DND-41 (cell line): ENCODE results near the gene CFHR4.

Experiments used
- ATAC-seq: fragments of 200-7000 bp; cut with Tn5 transposase; 3 replicates; pipeline ENCODE4 v1.9.1; 2021; ENCODE audit warnings: low read depth; ENCODE audit not compliant: insufficient read depth
- DNase-seq: peaks from one replicate; pipeline ENCODE4 v3.0.0-alpha.2; 2020
- H2AFZ ChIP-seq: 2 replicates; pipeline ENCODE4 v1.6.0; 2012; ENCODE audit warnings: low read depth, low read length
- H3K27ac ChIP-seq: 2 replicates; pipeline ENCODE4 v1.5.1; 2012; ENCODE audit warnings: low read length, inconsistent platforms
- H3K27me3 ChIP-seq: fragments of 200-600 bp; sonication (generic); 2 replicates; pipeline ENCODE4 v1.6.0; 2012; ENCODE audit warnings: low read length, mild to moderate bottlenecking, inconsistent platforms; ENCODE audit not compliant: insufficient read depth, poor library complexity
- H3K36me3 ChIP-seq: 2 replicates; pipeline ENCODE4 v1.5.1; 2012; ENCODE audit warnings: low read length, inconsistent platforms; ENCODE audit not compliant: insufficient read depth
- H3K4me1 ChIP-seq: 2 replicates; pipeline ENCODE4 v1.5.1; 2012; ENCODE audit warnings: mild to moderate bottlenecking, low read length; ENCODE audit not compliant: insufficient read depth
- H3K4me2 ChIP-seq: 2 replicates; pipeline ENCODE4 v1.6.0; 2012; ENCODE audit warnings: mild to moderate bottlenecking, moderate library complexity, low read length, inconsistent platforms; ENCODE audit not compliant: insufficient read depth
- H3K4me3 ChIP-seq, 2 experiments: fragments of 200-600 bp in 1 of 2; shearing (Covaris generic) in 1 of 2; 2 replicates each; pipeline ENCODE4 v1.5.1; 2012 to 2016; ENCODE audit warnings: inconsistent platforms in 2 of 2, low read length in 2 of 2, mild to moderate bottlenecking in 2 of 2, low read depth in 1 of 2, moderate library complexity in 1 of 2
- H3K79me2 ChIP-seq: 2 replicates; pipeline ENCODE4 v1.6.0; 2012; ENCODE audit warnings: low read length, inconsistent platforms; ENCODE audit not compliant: insufficient read depth
- H3K9ac ChIP-seq: 2 replicates; pipeline ENCODE4 v1.6.0; 2012; ENCODE audit warnings: low read depth, mild to moderate bottlenecking, inconsistent platforms, low read length, moderate library complexity
- H3K9me3 ChIP-seq: 2 replicates; pipeline ENCODE4 v1.5.1; 2012; ENCODE audit warnings: low read length, moderate library complexity, mild to moderate bottlenecking, inconsistent platforms; ENCODE audit not compliant: insufficient read depth, severe bottlenecking
- H4K20me1 ChIP-seq: 2 replicates; pipeline ENCODE4 v1.6.0; 2012; ENCODE audit warnings: low read length; ENCODE audit not compliant: insufficient read depth
- EZH2 ChIP-seq: IDR thresholded peaks from 3 replicates; pipeline ENCODE4 v1.6.1; 2012; ENCODE audit warnings: borderline replicate concordance, low read depth, mild to moderate bottlenecking, moderate library complexity, low read length, inconsistent platforms; ENCODE audit not compliant: severe bottlenecking
- TF ChIP-seq, protein P1 (sequence below): IDR thresholded peaks from 2 replicates; pipeline ENCODE4 v1.5.1; 2012; ENCODE audit warnings: borderline replicate concordance, low read length, moderate library complexity, mild to moderate bottlenecking; ENCODE audit not compliant: poor library complexity, severe bottlenecking; ENCODE audit errors: extremely low read depth

CFHR4 gene

GRCh38 chr1:196890668-196891067 is 2.8 kb downstream of the CFHR4 start:
- Histone ChIP-seq H3K9me3 (no peaks in the 10 kb centered on the region), H3K9ac (no peak overlapping the region), H3K79me2 (no peaks in the 10 kb centered on the region), H3K4me1 (no peaks in the 10 kb centered on the region), H3K4me2 (no peak overlapping the region), H3K27ac (no peak overlapping the region), H4K20me1 (no peaks in the 10 kb centered on the region), H3K36me3 (no peaks in the 10 kb centered on the region), H3K4me3 (no peak overlapping the region), H3K27me3 (no peaks in the 10 kb centered on the region), H2AFZ (no peak overlapping the region)
- TF ChIP-seq, protein P1, sequence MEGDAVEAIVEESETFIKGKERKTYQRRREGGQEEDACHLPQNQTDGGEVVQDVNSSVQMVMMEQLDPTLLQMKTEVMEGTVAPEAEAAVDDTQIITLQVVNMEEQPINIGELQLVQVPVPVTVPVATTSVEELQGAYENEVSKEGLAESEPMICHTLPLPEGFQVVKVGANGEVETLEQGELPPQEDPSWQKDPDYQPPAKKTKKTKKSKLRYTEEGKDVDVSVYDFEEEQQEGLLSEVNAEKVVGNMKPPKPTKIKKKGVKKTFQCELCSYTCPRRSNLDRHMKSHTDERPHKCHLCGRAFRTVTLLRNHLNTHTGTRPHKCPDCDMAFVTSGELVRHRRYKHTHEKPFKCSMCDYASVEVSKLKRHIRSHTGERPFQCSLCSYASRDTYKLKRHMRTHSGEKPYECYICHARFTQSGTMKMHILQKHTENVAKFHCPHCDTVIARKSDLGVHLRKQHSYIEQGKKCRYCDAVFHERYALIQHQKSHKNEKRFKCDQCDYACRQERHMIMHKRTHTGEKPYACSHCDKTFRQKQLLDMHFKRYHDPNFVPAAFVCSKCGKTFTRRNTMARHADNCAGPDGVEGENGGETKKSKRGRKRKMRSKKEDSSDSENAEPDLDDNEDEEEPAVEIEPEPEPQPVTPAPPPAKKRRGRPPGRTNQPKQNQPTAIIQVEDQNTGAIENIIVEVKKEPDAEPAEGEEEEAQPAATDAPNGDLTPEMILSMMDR: no peak
- TF ChIP-seq EZH2: no peak
- no peak for ATAC-seq
- no peak for DNase-seq

GRCh38 chr1:196891251-196891650 is 3.4 kb downstream of the CFHR4 start:
- Histone ChIP-seq H3K4me3 (no peak overlapping the region), H4K20me1 (no peaks in the 10 kb centered on the region), H3K79me2 (no peaks in the 10 kb centered on the region), H3K27me3 (no peaks in the 10 kb centered on the region), H3K4me2 (no peak overlapping the region), H2AFZ (no peak overlapping the region), H3K4me1 (no peaks in the 10 kb centered on the region), H3K9me3 (no peaks in the 10 kb centered on the region), H3K36me3 (no peaks in the 10 kb centered on the region), H3K9ac (no peak overlapping the region), H3K27ac (no peak overlapping the region)
- TF ChIP-seq, protein P1: no peak
- TF ChIP-seq EZH2: no peak
- DNase-seq: no peak
- ATAC-seq: no peak

DNA sequence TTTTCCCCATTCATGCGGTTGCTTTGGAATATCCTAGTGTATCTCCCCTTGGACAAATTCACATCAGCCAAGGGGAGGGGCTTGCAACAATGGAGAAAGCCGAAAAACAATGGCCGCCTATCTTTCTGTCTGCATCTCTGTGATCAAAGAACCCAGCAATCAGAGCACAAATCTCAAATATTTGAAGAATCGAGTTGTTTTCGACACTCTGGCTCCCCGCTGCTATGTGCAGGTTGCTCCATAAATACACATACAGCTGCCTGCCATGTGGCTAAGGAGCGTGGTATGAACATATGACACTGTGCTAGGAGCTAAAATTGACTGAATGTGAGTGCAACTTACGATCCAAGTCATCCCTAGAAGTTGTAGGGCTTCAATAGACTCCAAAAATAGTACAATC is 8.5 kb downstream of the CFHR4 start:
- H2AFZ ChIP-seq: no peak overlapping the region
- no peaks in the 10 kb centered on the region for H3K79me2 ChIP-seq
- H4K20me1 ChIP-seq: no peaks in the 10 kb centered on the region
- DNase-seq (no peak), ATAC-seq (no peak)
- H3K9me3 ChIP-seq: no peaks in the 10 kb centered on the region
- no peak overlapping the region for H3K27ac ChIP-seq
- no peak overlapping the region for H3K9ac ChIP-seq
- H3K4me1 ChIP-seq: no peaks in the 10 kb centered on the region
- TF ChIP-seq EZH2: no peak
- TF ChIP-seq, protein P1: no peak
- H3K4me3 ChIP-seq: no peak overlapping the region
- H3K36me3 ChIP-seq: no peaks in the 10 kb centered on the region
- no peak overlapping the region for H3K4me2 ChIP-seq
- no peaks in the 10 kb centered on the region for H3K27me3 ChIP-seq
